ENCODE measurements around the gene PAIP1.
"Not testable (repeated sequence)": the region's sequence is repeated elsewhere in the genome, so short reads cannot be mapped to it uniquely, and the experiment has no call there.

PAIP1 gene

DNA sequence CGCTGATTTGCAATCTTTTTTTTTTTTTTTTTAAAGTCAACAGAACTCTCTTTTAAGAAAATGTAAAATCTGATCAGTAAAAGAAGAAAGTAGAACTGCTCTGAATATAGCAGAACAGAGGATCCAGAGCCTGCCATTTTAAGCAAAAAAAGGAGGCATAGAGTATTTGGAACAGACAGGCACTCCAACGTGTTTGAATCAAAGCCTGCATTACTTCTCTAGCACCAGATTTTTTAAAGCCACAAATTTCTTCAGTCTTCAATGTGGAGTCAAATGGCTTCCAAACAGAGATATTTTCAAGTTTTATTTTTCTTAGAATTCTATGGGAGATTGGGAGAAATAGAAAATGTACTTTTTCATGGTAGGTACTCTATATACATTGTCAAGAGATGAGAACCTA, 5.1 kb downstream of the PAIP1 start:
- H3K27me3 ChIP-seq = no peaks in the 10 kb centered on the region
- H3K4me3 ChIP-seq = no peak overlapping the region
- no peak for DNase-seq
- H3K4me1 ChIP-seq = peaks cover 0 to 59% (median 24%) of the 10 kb centered on the region in 4 donors
- H3K9me3 ChIP-seq = no peaks in the 10 kb centered on the region
- intact Hi-C loops (cut with DNase I; ENCODE audit: low total_unique reads) = no loop called here
- H3K27ac ChIP-seq = no peak overlapping the region
- peaks cover 11 to 47% (median 18%) of the 10 kb centered on the region in 3 donors for H3K36me3 ChIP-seq
- TF ChIP-seq, protein P1, sequence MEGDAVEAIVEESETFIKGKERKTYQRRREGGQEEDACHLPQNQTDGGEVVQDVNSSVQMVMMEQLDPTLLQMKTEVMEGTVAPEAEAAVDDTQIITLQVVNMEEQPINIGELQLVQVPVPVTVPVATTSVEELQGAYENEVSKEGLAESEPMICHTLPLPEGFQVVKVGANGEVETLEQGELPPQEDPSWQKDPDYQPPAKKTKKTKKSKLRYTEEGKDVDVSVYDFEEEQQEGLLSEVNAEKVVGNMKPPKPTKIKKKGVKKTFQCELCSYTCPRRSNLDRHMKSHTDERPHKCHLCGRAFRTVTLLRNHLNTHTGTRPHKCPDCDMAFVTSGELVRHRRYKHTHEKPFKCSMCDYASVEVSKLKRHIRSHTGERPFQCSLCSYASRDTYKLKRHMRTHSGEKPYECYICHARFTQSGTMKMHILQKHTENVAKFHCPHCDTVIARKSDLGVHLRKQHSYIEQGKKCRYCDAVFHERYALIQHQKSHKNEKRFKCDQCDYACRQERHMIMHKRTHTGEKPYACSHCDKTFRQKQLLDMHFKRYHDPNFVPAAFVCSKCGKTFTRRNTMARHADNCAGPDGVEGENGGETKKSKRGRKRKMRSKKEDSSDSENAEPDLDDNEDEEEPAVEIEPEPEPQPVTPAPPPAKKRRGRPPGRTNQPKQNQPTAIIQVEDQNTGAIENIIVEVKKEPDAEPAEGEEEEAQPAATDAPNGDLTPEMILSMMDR (IDR thresholded peaks at IDR 0.05) = no peak

DNA sequence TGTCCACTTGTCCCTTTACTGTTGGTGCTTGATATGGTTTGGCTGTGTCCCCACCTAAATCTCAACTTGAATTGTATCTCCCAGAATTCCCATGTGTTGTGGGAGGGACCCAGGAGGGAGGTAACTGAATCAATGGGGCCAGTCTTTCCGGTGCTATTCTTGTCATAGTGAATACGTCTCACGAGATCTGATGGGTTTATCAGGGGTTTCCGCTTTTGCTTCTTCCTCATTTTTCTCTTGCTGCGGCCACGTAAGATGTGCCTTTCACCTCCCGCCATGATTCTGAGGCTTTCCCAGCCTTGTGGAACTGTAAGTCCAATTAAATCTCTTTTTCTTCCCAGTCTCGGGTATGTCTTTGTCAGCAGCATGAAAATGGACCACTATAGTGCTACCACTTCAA, 7.6 kb downstream of the PAIP1 start:
- Histone ChIP-seq H3K4me1 (peaks cover 0 to 42% (median 13%) of the 10 kb centered on the region in 4 donors), H3K36me3 (peaks cover 26 to 71% (median 42%) of the 10 kb centered on the region in 3 donors)
- DNase-seq, H3K9me3 ChIP-seq, H3K27ac ChIP-seq, H3K27me3 ChIP-seq, H3K4me3 ChIP-seq: not testable (repeated sequence)
- intact Hi-C loops (cut with DNase I; ENCODE audit: low total_unique reads) = loop anchor here (5.0 kb wide), 1 partner anchor 522 kb away; no protein-coding TSS in a partner anchor

DNA sequence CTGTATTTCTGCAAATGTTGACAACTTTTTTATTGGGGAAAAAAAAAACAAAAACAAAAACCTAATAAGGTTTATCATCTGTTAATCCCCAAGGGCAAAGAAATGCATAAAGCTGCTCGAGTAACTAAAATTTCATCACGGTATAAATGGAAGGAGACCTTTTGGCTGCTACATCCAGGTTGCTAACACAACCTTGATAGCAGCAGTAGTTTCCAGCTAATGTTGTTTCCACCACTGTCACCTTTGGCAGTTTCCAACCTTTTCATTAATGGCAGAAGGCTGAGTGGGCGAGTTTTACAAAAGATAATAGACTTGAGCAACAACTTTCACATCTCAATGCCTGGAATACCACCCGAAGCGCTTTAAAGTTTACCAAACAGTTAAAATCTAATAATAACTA, 8.5 kb downstream of the PAIP1 start:
- Histone ChIP-seq H3K4me3 (no peak overlapping the region), H3K27ac (no peak overlapping the region), H3K4me1 (peaks cover 0 to 32% (median 8%) of the 10 kb centered on the region in 4 donors), H3K9me3 (no peaks in the 10 kb centered on the region), H3K36me3 (peaks cover 26 to 78% (median 43%) of the 10 kb centered on the region in 3 donors), H3K27me3 (no peaks in the 10 kb centered on the region)
- DNase-seq = no peak
- TF ChIP-seq, protein P1 (IDR thresholded peaks at IDR 0.05) = no peak
- intact Hi-C loops (cut with DNase I; ENCODE audit: low total_unique reads) = loop anchor here (5.0 kb wide), 1 partner anchor 521 kb away; no protein-coding TSS in a partner anchor

DNA sequence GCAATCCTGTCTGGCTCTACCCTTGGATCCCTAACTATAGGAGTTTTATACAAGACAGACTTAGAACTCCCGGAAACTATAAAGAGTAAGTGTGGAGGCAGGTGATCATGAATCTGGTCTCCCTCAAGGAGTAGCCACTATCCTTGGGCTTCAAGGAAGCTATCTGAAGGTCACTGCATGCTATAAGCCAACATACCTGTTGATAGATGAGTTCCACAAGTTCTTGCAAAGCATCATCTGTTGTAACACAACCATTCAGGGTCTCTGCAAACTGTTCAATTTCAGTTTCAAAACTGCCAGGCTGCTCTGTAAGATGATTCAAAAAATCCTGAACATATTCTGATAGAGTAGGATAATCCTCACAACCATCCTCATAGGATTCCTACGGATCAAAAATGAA, 9.3 kb downstream of the PAIP1 start:
- no peaks in the 10 kb centered on the region for H3K27me3 ChIP-seq
- intact Hi-C loops (cut with DNase I; ENCODE audit: low total_unique reads) = loop anchor here (5.0 kb wide), 1 partner anchor 520 kb away; no protein-coding TSS in a partner anchor
- H3K36me3 ChIP-seq = peaks cover 31 to 86% (median 47%) of the 10 kb centered on the region in 3 donors
- no peak for DNase-seq
- H3K9me3 ChIP-seq = no peaks in the 10 kb centered on the region
- H3K4me3 ChIP-seq = no peak overlapping the region
- TF ChIP-seq, protein P1 (IDR thresholded peaks at IDR 0.05) = no peak
- H3K4me1 ChIP-seq = peaks cover 0 to 24% (median 3%) of the 10 kb centered on the region in 4 donors
- no peak overlapping the region for H3K27ac ChIP-seq

DNA sequence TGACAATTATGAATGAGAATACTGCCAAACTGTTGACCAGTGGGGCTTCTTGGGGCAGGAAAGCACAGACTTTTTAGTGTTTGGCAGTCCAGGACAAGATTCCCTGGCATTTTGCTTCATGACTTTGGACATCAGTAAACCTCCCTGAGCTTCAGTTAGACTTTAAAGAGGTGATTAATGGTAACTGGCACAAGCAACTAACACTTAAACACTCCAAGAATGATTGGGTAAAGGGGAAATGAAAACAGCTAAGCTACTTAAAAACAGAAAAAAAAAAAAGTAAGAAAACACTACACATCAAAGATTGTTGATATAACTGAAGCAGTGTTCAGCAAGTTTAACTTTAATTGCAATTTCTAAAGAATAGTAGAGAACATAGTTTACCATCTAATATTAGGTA, 13.4 kb downstream of the PAIP1 start:
- peaks cover 38 to 76% (median 68%) of the 10 kb centered on the region in 3 donors for H3K36me3 ChIP-seq
- H3K9me3 ChIP-seq = no peaks in the 10 kb centered on the region
- H3K4me3 ChIP-seq = no peak overlapping the region
- no peaks in the 10 kb centered on the region for H3K27me3 ChIP-seq
- H3K4me1 ChIP-seq = no peaks in the 10 kb centered on the region
- no peak overlapping the region for H3K27ac ChIP-seq
- DNase-seq = no peak
- intact Hi-C loops (cut with DNase I; ENCODE audit: low total_unique reads) = no loop called here
- TF ChIP-seq, protein P1 (IDR thresholded peaks at IDR 0.05) = no peak

DNA sequence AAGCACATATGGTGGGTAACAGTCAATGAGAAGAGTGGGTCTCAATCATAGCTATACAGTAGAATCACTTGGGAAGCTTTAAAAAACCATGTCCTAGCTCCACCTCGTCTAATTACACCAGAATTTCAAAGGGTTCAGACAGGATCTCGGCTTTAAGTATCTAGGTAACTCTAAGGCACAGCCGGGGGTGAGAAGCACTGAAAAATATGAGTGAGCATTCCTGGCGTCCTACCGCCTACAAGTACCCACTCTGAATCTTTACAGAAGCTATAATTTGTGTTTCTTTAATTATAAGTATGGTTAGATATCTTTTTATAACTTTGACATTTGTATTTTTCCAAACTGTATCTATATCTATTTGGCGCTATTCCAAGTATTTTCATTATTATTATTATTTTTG, 16.1 kb downstream of the PAIP1 start:
- H3K4me3 ChIP-seq = no peak overlapping the region
- no peak overlapping the region for H3K27ac ChIP-seq
- TF ChIP-seq, protein P1 (IDR thresholded peaks at IDR 0.05) = no peak
- intact Hi-C loops (cut with DNase I; ENCODE audit: low total_unique reads) = no loop called here
- H3K4me1 ChIP-seq = no peaks in the 10 kb centered on the region
- H3K27me3 ChIP-seq = no peaks in the 10 kb centered on the region
- no peak for DNase-seq
- no peaks in the 10 kb centered on the region for H3K9me3 ChIP-seq
- peaks cover 34 to 82% (median 68%) of the 10 kb centered on the region in 3 donors for H3K36me3 ChIP-seq
